ENCODE results near the gene SSBP2. TPM values are rescaled to one million over a fixed set of nuclear protein-coding genes. Genes with fewer than 3 reads are reported as not detected.

Gene SSBP2
- total RNA-seq, 1 experiment from 2014 or later = 5.2 TPM

DNA sequence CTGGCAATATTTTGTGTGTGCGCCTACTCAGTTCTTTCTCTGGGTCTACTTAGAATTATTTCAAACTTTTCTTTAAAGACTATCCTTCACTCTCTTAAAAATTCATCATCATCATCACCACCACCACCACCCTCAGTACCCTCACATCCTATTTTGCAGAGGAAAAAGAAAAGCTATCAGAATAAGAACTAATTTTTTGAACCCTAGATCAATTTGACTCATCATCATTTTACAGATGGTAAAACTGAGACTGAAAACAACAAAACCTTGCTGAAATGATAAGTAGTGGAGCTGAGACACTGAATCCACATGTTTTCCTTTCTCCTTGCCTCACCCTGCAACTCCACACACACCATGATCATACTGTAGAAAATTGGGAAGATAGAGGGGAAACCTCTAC lies 119.3 kb downstream of the SSBP2 start:
- no peak overlapping the region for H2AFZ ChIP-seq (ENCODE audit: low read depth, low read length, poor library complexity, severe bottlenecking)
- ChIA-PET RAD21 (ENCODE audit: low non-redundant PET in 1 of 2, low total read pairs in 2 of 2, uncharacterized antibody in 2 of 2, unreplicated experiment in 2 of 2) (no interaction called here), CTCF (no interaction called here), POLR2A (no interaction called here)
- H3K4me3 ChIP-seq (replicated peaks in 1 of 2; ENCODE audit: low read depth in 1 of 2, low read length in 2 of 2) = no peak overlapping the region
- BruUV-seq (replicated peaks) = no TSS peak
- no peaks in the 10 kb centered on the region for H4K20me1 ChIP-seq (ENCODE audit: insufficient read depth)
- H3K4me1 ChIP-seq (ENCODE audit: control insufficient read depth in 1 of 2, insufficient read depth in 2 of 2, low read length in 2 of 2) = peaks cover 4 to 7% of the 10 kb centered on the region in 2 experiments; a peak in 3 of 4 replicates
- no peak for DNase-seq (ENCODE audit: low read depth, low spot score)
- H3K79me2 ChIP-seq (ENCODE audit: insufficient read depth, low read length) = no peaks in the 10 kb centered on the region
- intact Hi-C loops (cut with micrococcal nuclease) = no loop called here
- H3K9me3 ChIP-seq (ENCODE audit: control insufficient read depth in 1 of 2, insufficient read depth in 1 of 2, low read depth in 1 of 2, low read length in 2 of 2) = no peaks in the 10 kb centered on the region
- H3K9ac ChIP-seq (ENCODE audit: low read length) = no peak overlapping the region
- H3K4me2 ChIP-seq (ENCODE audit: low read length) = no peak overlapping the region
- no peak overlapping the region for H3K27ac ChIP-seq (ENCODE audit: low read depth, low read length)
- H3K36me3 ChIP-seq (ENCODE audit: control insufficient read depth in 1 of 2, insufficient read depth in 2 of 2, low read length in 2 of 2) = no peaks in the 10 kb centered on the region
- no peaks in the 10 kb centered on the region for H3K27me3 ChIP-seq (ENCODE audit: insufficient read depth, low read length)
- no peak for TF ChIP-seq POLR2A (IDR thresholded peaks at IDR 0.05; ENCODE audit: borderline replicate concordance, extremely low read depth, insufficient read depth, insufficient read length)
- no peak for TF ChIP-seq CEBPB (IDR thresholded peaks at IDR 0.05; ENCODE audit: low read depth)
- TF ChIP-seq RAD21 (IDR thresholded peaks at IDR 0.05; ENCODE audit: low read depth) = no peak
- TF ChIP-seq, protein P1, sequence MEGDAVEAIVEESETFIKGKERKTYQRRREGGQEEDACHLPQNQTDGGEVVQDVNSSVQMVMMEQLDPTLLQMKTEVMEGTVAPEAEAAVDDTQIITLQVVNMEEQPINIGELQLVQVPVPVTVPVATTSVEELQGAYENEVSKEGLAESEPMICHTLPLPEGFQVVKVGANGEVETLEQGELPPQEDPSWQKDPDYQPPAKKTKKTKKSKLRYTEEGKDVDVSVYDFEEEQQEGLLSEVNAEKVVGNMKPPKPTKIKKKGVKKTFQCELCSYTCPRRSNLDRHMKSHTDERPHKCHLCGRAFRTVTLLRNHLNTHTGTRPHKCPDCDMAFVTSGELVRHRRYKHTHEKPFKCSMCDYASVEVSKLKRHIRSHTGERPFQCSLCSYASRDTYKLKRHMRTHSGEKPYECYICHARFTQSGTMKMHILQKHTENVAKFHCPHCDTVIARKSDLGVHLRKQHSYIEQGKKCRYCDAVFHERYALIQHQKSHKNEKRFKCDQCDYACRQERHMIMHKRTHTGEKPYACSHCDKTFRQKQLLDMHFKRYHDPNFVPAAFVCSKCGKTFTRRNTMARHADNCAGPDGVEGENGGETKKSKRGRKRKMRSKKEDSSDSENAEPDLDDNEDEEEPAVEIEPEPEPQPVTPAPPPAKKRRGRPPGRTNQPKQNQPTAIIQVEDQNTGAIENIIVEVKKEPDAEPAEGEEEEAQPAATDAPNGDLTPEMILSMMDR (IDR thresholded peaks at IDR 0.05 in 2 of 3, conservative IDR thresholded peaks at IDR 0.05 in 1 of 3; ENCODE audit: borderline replicate concordance in 1 of 3, insufficient read depth in 1 of 3, low read depth in 2 of 3, low read length in 2 of 3) = no peak
- no peak for ATAC-seq
- no peaks in the 10 kb centered on the region for H3K9me2 ChIP-seq (ENCODE audit: insufficient read depth)

DNA sequence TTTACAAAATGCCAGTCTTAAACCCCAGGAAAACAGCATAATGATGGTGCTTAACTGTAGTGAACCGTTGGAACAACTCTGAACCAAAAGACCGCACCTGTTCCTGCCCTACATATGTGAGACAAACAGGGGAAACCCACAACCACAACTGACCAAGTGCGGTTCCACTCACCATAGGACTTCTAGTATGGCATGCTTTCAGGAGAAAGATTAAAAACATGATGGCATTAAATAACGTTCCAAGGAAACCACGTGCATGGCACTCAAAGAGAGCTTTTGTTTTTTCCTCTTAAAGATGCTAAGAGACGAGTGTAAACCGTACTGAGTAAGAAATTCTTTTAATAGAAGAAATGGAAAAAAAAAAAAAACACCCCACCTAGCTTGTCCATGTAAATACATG lies 119.8 kb downstream of the SSBP2 start:
- no peaks in the 10 kb centered on the region for H3K9me2 ChIP-seq (ENCODE audit: insufficient read depth)
- H2AFZ ChIP-seq (ENCODE audit: low read depth, low read length, poor library complexity, severe bottlenecking) = no peak overlapping the region
- H4K20me1 ChIP-seq (ENCODE audit: insufficient read depth) = no peaks in the 10 kb centered on the region
- DNase-seq (ENCODE audit: low read depth, low spot score) (no peak), ATAC-seq (no peak)
- peaks cover 9 to 12% of the 10 kb centered on the region in 2 experiments; a peak in 3 of 4 replicates for H3K4me1 ChIP-seq (ENCODE audit: control insufficient read depth in 1 of 2, insufficient read depth in 2 of 2, low read length in 2 of 2)
- H3K4me3 ChIP-seq (replicated peaks in 1 of 2; ENCODE audit: low read depth in 1 of 2, low read length in 2 of 2) = no peak overlapping the region
- H3K9me3 ChIP-seq (ENCODE audit: control insufficient read depth in 1 of 2, insufficient read depth in 1 of 2, low read depth in 1 of 2, low read length in 2 of 2) = no peaks in the 10 kb centered on the region
- BruUV-seq (replicated peaks) = no TSS peak
- no peak overlapping the region for H3K27ac ChIP-seq (ENCODE audit: low read depth, low read length)
- no peak overlapping the region for H3K4me2 ChIP-seq (ENCODE audit: low read length)
- ChIA-PET RAD21 (ENCODE audit: low non-redundant PET in 1 of 2, low total read pairs in 2 of 2, uncharacterized antibody in 2 of 2, unreplicated experiment in 2 of 2) (no interaction called here), POLR2A (no interaction called here), CTCF (no interaction called here)
- no peaks in the 10 kb centered on the region for H3K27me3 ChIP-seq (ENCODE audit: insufficient read depth, low read length)
- no peak overlapping the region for H3K9ac ChIP-seq (ENCODE audit: low read length)
- H3K79me2 ChIP-seq (ENCODE audit: insufficient read depth, low read length) = no peaks in the 10 kb centered on the region
- intact Hi-C loops (cut with micrococcal nuclease) = no loop called here
- no peaks in the 10 kb centered on the region for H3K36me3 ChIP-seq (ENCODE audit: control insufficient read depth in 1 of 2, insufficient read depth in 2 of 2, low read length in 2 of 2)
- no peak for TF ChIP-seq JUND (IDR thresholded peaks at IDR 0.05)
- no peak for TF ChIP-seq ZFX (IDR thresholded peaks at IDR 0.05)
- TF ChIP-seq, protein P2, sequence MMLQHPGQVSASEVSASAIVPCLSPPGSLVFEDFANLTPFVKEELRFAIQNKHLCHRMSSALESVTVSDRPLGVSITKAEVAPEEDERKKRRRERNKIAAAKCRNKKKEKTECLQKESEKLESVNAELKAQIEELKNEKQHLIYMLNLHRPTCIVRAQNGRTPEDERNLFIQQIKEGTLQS (IDR thresholded peaks at IDR 0.05) = no peak
- no peak for TF ChIP-seq SP1 (IDR thresholded peaks at IDR 0.05; ENCODE audit: low read depth)
- TF ChIP-seq SRF (IDR thresholded peaks at IDR 0.05; ENCODE audit: low read depth) = no peak
- no peak for TF ChIP-seq YY1 (IDR thresholded peaks at IDR 0.05; ENCODE audit: extremely low read depth, insufficient replicate concordance, low read depth, low read length)
- no peak for TF ChIP-seq TCF7L2 (IDR thresholded peaks at IDR 0.05; ENCODE audit: borderline replicate concordance, extremely low read depth, insufficient read depth, insufficient read length)
- TF ChIP-seq, protein P3, sequence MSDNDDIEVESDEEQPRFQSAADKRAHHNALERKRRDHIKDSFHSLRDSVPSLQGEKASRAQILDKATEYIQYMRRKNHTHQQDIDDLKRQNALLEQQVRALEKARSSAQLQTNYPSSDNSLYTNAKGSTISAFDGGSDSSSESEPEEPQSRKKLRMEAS (IDR thresholded peaks at IDR 0.05) = no peak
- no peak for TF ChIP-seq ELF1 (IDR thresholded peaks at IDR 0.05; ENCODE audit: borderline replicate concordance, low read depth)
- TF ChIP-seq CBX3 (IDR thresholded peaks at IDR 0.05; ENCODE audit: low read depth) = no peak
- TF ChIP-seq EZH2 (IDR thresholded peaks at IDR 0.05) = no peak
- TF ChIP-seq EGR1 (IDR thresholded peaks at IDR 0.05; ENCODE audit: low read depth) = no peak
- TF ChIP-seq, protein P4, sequence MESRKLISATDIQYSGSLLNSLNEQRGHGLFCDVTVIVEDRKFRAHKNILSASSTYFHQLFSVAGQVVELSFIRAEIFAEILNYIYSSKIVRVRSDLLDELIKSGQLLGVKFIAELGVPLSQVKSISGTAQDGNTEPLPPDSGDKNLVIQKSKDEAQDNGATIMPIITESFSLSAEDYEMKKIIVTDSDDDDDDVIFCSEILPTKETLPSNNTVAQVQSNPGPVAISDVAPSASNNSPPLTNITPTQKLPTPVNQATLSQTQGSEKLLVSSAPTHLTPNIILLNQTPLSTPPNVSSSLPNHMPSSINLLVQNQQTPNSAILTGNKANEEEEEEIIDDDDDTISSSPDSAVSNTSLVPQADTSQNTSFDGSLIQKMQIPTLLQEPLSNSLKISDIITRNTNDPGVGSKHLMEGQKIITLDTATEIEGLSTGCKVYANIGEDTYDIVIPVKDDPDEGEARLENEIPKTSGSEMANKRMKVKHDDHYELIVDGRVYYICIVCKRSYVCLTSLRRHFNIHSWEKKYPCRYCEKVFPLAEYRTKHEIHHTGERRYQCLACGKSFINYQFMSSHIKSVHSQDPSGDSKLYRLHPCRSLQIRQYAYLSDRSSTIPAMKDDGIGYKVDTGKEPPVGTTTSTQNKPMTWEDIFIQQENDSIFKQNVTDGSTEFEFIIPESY (IDR thresholded peaks at IDR 0.05; ENCODE audit: extremely low read depth, insufficient replicate concordance, low read length) = no peak
- TF ChIP-seq ZNF274 (IDR thresholded peaks at IDR 0.05; ENCODE audit: low read depth, low read length) = no peak
- TF ChIP-seq SIN3A (IDR thresholded peaks at IDR 0.05; ENCODE audit: low read depth) = no peak

Measured in HCT116 (cell line).